A673 (cell line): ENCODE results near the gene TUBA4A. TPM values are rescaled to one million over a fixed set of nuclear protein-coding genes. Genes with fewer than 3 reads are reported as not detected.

Experiments used
- BruUV-seq: library from RNA; stranded (reverse); fragments of 400-500 nt; replicated peaks from 2 replicates; lab custom pipeline; 2021; lab: Mats Ljungman, UMichigan
- CTCF ChIA-PET: fragments of 300-600 bp; sonication (Branson Sonifier 250); formaldehyde crosslinking; loops from one replicate; lab custom pipeline; 2022; ENCODE audit warnings: antibody characterized with exemption; lab: Charles Lee
- POLR2A ChIA-PET: fragments of 300-600 bp; sonication (Branson Sonifier 250); formaldehyde crosslinking; loops from one replicate; lab custom pipeline; 2022; ENCODE audit warnings: antibody characterized with exemption; ENCODE audit not compliant: low non-redundant PET; lab: Charles Lee
- DNase-seq: peaks from one replicate; pipeline ENCODE4 v3.0.0-alpha.2; 2015; ENCODE audit warnings: low spot score
- H3K27ac ChIP-seq: fragments of 200-600 bp; sonication (generic); 2 replicates; pipeline ENCODE4 v1.5.1; 2016; ENCODE audit warnings: mixed run types, low read depth, mild to moderate bottlenecking, mixed read lengths, antibody characterized with exemption, low read length; ENCODE audit not compliant: poor library complexity, severe bottlenecking
- H3K27me3 ChIP-seq: fragments of 200-600 bp; sonication (generic); replicated peaks from 2 replicates; pipeline ENCODE4 v1.6.1; 2017; ENCODE audit warnings: mixed run types, low read depth, mild to moderate bottlenecking, mixed read lengths, antibody characterized with exemption, low read length; ENCODE audit not compliant: insufficient read depth, poor library complexity
- H3K36me3 ChIP-seq: fragments of 200-600 bp; sonication (generic); 2 replicates; pipeline ENCODE4 v1.6.1; 2016; ENCODE audit warnings: mixed run types, mild to moderate bottlenecking, mixed read lengths, antibody characterized with exemption, low read length; ENCODE audit not compliant: insufficient read depth, poor library complexity, severe bottlenecking
- H3K4me1 ChIP-seq: fragments of 200-600 bp; sonication (generic); 2 replicates; pipeline ENCODE4 v1.6.1; 2017; ENCODE audit warnings: mixed run types, mild to moderate bottlenecking, mixed read lengths, antibody characterized with exemption, low read length; ENCODE audit not compliant: insufficient read depth, poor library complexity, severe bottlenecking
- H3K4me3 ChIP-seq: fragments of 200-600 bp; sonication (generic); 2 replicates; pipeline ENCODE4 v1.5.1; 2016; ENCODE audit warnings: low read depth, mixed run types, mild to moderate bottlenecking, mixed read lengths, low read length; ENCODE audit not compliant: poor library complexity, severe bottlenecking
- H3K9me3 ChIP-seq: fragments of 200-600 bp; sonication (generic); 2 replicates; pipeline ENCODE4 v1.6.1; 2016; ENCODE audit warnings: mixed run types, low read depth, mild to moderate bottlenecking, mixed read lengths, antibody characterized with exemption, low read length; ENCODE audit not compliant: poor library complexity, severe bottlenecking
- CTCF ChIP-seq: fragments of 300-800, 200-600 bp; sonication (generic); conservative IDR thresholded peaks from 2 replicates; pipeline ENCODE4 v1.5.1; 2017; ENCODE audit warnings: low read depth, mild to moderate bottlenecking, antibody characterized with exemption, low read length, moderate library complexity, mixed read lengths
- EZH2 ChIP-seq: fragments of 200-600 bp; sonication (generic); IDR thresholded peaks from 2 replicates; pipeline ENCODE4 v1.6.1; 2017; ENCODE audit warnings: borderline replicate concordance, low read depth, mild to moderate bottlenecking, mixed read lengths, antibody characterized with exemption, low read length; ENCODE audit not compliant: poor library complexity, severe bottlenecking
- intact Hi-C: fragments of 100-400 bp; cut with micrococcal nuclease; formaldehyde crosslinking; loops from one replicate; pipeline ENCODE4 v1.10.0; 2022; ENCODE audit not compliant: unreplicated experiment
- total RNA-seq: library from RNA; stranded (reverse); gene quantifications from 2 replicates; pipeline ENCODE4 v1.2.3, GENCODE V29; 2021

Gene TUBA4A
- total RNA-seq, 1 experiment from 2014 or later, result 68.0 TPM

GRCh38 chr2:219293736-219294231 lies 40.1 kb upstream of the TUBA4A start:
- Histone ChIP-seq H3K27ac (no peak overlapping the region), H3K36me3 (no peaks in the 10 kb centered on the region), H3K4me3 (no peak overlapping the region), H3K27me3 (peaks cover under 1% of the 10 kb centered on the region), H3K9me3 (no peaks in the 10 kb centered on the region), H3K4me1 (peaks cover 7% of the 10 kb centered on the region)
- POLR2A ChIA-PET, result no interaction called here
- TF ChIP-seq CTCF (no peak), EZH2 (no peak)
- no TSS peak for BruUV-seq
- intact Hi-C loops, result loop anchor here (1.0 to 10.0 kb wide), 4 partner anchors 80 to 439 kb away; partner anchors contain the start of genes NHEJ1 and WNT6
- CTCF ChIA-PET, result no interaction called here
- DNase-seq, result no peak

DNA sequence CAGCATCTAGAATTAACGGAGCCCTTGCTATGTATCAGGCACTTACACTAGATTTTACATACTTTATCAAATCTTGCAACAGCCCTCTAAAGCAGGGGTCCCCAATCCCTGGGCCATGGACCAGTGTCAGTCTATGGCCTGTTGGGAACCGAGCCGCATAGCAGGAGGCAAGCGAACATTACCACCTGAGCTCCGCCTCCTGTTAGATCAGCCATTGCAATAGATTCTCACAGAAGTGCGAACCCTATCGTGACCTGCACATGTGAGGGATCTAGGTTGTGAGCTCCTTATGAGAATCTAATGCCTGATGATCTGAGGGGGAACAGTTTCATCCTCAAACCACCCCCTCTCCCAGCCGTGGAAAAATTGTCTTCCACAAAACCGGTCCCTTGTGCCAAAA lies 38.9 kb upstream of the TUBA4A start:
- CTCF ChIA-PET, result no interaction called here
- no peaks in the 10 kb centered on the region for H3K36me3 ChIP-seq
- H3K4me3 ChIP-seq, result no peak overlapping the region
- POLR2A ChIA-PET, result no interaction called here
- H3K27me3 ChIP-seq, result no peaks in the 10 kb centered on the region
- peaks cover 7% of the 10 kb centered on the region for H3K4me1 ChIP-seq
- BruUV-seq, result no TSS peak
- DNase-seq, result no peak
- intact Hi-C loops, result loop anchor here (10.0 kb wide), 2 partner anchors 238 to 438 kb away; partner anchors contain the start of gene WNT6
- TF ChIP-seq CTCF (no peak), EZH2 (no peak)
- no peaks in the 10 kb centered on the region for H3K9me3 ChIP-seq
- H3K27ac ChIP-seq, result no peak overlapping the region

GRCh38 chr2:219291910-219292490 lies 38.3 kb upstream of the TUBA4A start:
- H3K27me3 ChIP-seq, result no peaks in the 10 kb centered on the region
- TF ChIP-seq EZH2 (no peak), CTCF (no peak)
- intact Hi-C loops, result loop anchor here (10.0 kb wide), 2 partner anchors 237 to 437 kb away; partner anchors contain the start of gene WNT6
- H3K27ac ChIP-seq, result no peak overlapping the region
- CTCF ChIA-PET, result no interaction called here
- DNase-seq, result no peak
- no peaks in the 10 kb centered on the region for H3K36me3 ChIP-seq
- peaks cover 7% of the 10 kb centered on the region for H3K4me1 ChIP-seq
- POLR2A ChIA-PET, result no interaction called here
- H3K4me3 ChIP-seq, result no peak overlapping the region
- BruUV-seq, result no TSS peak
- no peaks in the 10 kb centered on the region for H3K9me3 ChIP-seq
